Hematopoietic multipotent progenitor cell treated with erythropoietin and hydrocortisone succinate and interleukin-3 and kit ligand, for 8 days (in vitro differentiated cells): ENCODE measurements around the gene AGBL3.
"Not testable (repeated sequence)": the region's sequence is repeated elsewhere in the genome, so short reads cannot be mapped to it uniquely, and the experiment has no call there.

Source experiments
- DNase-seq: peaks from one replicate; pipeline ENCODE4 v3.0.0-alpha.2; 2015

The AGBL3 gene

DNA sequence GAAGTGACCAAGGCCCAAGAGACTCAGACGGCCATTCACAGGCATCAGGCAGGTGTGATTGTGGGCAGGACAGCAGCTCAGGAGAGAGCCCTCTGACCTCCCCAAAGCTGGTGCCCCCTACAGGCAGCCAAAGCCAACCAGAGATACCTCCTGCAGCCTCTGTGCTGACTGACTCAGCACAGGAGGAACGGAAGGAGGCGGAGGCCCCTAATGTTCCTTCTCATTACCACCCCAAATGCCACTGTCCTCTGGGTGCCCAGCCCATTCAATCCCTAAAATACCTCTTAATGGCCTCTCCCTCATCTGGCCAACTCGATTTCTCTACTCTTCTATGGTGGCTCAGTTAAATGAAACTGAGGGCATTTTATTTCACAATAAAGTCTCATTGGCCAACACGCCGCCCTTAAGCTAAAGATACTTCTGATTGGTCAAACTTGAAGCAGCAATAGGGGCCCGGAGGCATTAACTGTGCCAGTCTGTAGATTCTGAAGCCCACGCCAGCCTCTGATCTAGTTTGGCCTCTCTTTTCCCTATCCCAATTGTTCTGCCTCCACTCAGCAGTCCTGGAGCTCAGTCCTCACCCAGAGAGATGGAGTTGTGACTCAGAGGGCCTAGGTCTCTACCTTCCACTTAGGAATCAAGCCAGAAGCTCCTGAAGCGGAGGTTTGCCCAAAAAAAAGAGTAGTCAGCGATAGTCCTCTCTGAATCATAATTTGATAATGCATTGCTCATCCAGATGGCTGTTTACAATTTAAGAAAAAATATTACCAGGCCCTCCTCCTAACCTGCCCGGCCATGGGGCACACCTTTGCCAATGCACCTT is 183.0 kb downstream of the AGBL3 start:
- DNase-seq = peak; percentile 84

DNA sequence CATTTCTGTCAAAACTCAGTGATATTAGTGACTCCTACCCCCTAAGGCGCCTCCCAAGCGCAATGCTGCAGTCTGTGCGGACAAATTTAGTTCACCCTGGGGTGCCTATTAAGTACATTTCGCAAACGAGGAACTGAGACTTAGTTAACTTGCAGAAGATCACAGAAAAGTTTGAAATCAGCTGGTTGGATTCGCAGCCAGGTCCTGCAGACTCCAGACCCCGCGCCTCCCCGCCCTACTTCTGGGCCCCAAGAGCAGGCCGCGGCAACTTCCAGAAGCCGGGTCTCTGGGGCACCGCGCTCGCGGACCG is 183.6 kb downstream of the AGBL3 start:
- no peak for DNase-seq

DNA sequence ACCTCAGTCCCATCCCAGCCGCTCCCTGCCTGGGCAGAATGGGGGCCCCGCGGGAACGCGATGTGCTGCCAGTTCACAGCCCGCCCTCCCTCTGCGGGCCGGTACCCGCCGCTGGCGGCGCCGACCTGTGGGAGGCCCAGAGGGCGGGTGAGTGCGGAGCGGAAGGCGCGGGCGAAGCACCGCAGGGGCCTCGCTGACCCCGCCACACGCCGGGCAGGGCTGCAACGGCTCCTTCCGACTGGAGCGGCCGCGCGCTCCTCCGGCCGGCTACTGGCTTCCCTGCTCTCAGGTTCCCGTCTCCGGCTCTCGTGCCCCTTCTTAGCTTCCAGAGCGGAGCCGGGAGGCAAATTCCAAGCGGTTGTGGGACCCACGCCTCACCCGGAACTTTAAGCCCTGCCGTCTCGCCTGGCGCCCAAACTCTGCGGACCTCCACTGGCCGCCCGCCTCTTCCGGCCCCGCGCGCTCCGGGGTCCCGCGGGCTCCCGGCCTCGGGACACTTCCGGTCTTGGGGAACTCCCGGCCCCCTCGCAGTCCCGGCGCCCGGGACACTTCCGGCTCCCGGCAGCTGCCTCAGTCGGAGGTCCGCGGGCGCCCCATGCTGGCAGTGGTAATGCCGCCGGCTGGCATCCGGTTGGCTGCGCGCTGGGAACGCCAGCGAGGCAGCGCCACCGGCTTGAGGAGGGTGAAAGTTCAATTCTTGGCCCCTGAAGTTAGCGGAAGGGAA is 184.1 kb downstream of the AGBL3 start, which contains the start of gene CYREN:
Gene CYREN (minus strand): TSS at position 434 of the 724 bp plus-strand sequence. CDS start 1,785 bp downstream, outside the sequence.
- peak; percentile 94 for DNase-seq

DNA sequence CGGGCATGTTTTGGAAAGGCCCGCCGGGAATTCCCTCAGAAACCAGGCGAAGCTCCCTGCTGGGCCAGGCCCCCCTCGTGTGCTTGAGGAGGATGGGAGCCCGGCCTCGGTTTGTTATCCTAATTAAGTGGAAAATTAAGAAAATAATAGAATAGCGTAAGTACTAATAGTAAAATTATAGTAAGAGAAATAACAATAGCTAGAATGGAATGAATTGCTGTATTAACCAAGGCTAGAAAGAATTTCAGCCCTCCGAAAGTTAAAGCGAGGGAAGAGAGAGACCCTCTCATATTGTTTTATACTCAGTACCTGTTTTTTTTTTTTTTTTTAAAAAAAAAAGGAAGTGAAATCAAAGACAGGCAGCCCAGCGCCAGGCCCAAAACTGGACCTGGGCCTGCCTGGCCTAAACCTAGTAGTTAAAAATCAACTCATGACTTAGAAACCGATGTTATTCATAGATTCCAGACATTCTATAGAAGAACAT is 184.7 kb downstream of the AGBL3 start:
- not testable (repeated sequence) for DNase-seq

GRCh38 chr7:135171581-135172291 is 185.4 kb downstream of the AGBL3 start:
- DNase-seq = not testable (repeated sequence)

GRCh38 chr7:135173916-135174315 is 187.6 kb downstream of the AGBL3 start:
- DNase-seq = not testable (repeated sequence)

GRCh38 chr7:135174941-135175340 is 188.6 kb downstream of the AGBL3 start:
- DNase-seq = no peak

- DNase-seq = no peak
Measured at GRCh38 chr7:135175931-135176330, 189.6 kb downstream of the AGBL3 start.

- no peak for DNase-seq
Measured at GRCh38 chr7:135177028-135177696, 190.9 kb downstream of the AGBL3 start.

- DNase-seq = no peak
Measured at GRCh38 chr7:135178364-135178763, 192.1 kb downstream of the AGBL3 start.

DNA sequence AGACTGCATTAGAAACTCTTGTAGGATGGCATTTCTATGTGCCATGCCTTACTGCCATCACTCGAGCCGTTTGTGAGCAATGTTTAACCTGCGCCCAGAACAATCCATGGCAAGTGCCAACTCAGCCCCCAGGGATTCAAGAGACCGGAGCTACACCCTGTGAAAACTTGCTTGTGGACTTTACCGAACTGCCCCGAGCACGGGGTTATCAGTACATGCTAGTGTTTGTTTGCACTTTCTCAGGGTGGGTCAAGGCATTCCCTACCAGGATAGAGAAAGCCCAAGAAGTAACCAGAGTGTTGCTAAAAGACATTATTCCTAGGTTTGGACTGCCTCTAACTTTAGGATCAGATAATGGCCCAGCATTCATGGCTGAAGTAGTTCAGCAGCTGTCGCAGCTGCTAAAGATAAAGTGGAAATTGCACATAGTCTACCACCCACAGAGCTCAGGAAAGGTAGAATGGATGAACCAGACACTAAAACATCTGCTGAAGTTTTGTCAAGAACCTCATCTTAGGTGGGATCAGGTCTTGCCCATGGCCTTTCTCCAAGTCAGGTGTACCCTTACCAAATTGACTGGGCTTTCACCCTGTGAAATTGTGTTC is 193.1 kb downstream of the AGBL3 start:
- DNase-seq = no peak

GRCh38 chr7:135180122-135180521 is 193.8 kb downstream of the AGBL3 start:
- DNase-seq = no peak

GRCh38 chr7:135181261-135181928 is 195.1 kb downstream of the AGBL3 start:
- no peak for DNase-seq

DNA sequence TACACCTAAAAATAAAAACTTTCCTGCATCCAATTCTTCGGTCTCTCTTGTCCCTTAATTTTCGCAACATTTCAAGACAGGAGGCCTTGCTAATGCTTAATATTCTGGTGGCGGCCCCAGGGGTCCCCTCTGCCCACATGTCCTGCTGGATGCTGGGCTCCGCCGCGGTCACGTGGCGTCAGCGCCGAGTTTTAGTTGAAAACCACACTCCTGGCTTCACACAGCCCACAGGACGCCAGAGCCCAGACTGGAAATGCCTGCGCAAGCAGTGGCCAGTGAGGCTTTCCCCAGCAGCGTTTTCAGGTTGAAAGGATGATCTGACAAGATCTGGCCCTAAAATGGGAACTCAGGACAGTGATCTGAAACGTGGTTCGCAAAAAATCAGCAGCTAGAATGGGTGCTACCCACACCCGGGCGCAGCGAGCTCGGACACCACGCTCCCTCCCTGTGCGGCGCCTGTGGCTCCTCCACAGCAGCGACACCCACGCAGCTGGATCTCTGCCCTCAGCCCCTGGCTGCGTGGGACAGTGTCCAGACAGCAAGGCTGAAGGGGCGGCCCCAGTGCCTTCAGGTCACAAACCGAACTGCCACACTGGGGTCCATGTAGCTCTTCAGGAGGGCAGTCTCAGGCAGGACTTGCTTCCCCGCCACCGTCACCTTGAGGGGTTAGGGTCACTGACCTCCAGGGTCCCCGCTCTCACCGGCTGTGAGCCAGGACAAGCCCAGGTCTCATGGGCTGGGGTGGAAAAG is 195.8 kb downstream of the AGBL3 start:
- DNase-seq = no peak

GRCh38 chr7:135183478-135183877 is 197.2 kb downstream of the AGBL3 start:
- DNase-seq = no peak

GRCh38 chr7:135184254-135184841 is 198.0 kb downstream of the AGBL3 start:
- peak; percentile 26 for DNase-seq
